ENCODE measurements around the gene KPNA5. TPM values are rescaled to one million over a fixed set of nuclear protein-coding genes. Genes with fewer than 3 reads are reported as not detected.

The KPNA5 gene
- 7.8 TPM for total RNA-seq
- long read RNA-seq, full-length matches to known transcripts: 7 of 9 reads
- long read RNA-seq, partial matches to known transcripts: 0 of 9 reads
- long read RNA-seq, other reads (novel, unspliced or antisense): 2 of 9 reads

DNA sequence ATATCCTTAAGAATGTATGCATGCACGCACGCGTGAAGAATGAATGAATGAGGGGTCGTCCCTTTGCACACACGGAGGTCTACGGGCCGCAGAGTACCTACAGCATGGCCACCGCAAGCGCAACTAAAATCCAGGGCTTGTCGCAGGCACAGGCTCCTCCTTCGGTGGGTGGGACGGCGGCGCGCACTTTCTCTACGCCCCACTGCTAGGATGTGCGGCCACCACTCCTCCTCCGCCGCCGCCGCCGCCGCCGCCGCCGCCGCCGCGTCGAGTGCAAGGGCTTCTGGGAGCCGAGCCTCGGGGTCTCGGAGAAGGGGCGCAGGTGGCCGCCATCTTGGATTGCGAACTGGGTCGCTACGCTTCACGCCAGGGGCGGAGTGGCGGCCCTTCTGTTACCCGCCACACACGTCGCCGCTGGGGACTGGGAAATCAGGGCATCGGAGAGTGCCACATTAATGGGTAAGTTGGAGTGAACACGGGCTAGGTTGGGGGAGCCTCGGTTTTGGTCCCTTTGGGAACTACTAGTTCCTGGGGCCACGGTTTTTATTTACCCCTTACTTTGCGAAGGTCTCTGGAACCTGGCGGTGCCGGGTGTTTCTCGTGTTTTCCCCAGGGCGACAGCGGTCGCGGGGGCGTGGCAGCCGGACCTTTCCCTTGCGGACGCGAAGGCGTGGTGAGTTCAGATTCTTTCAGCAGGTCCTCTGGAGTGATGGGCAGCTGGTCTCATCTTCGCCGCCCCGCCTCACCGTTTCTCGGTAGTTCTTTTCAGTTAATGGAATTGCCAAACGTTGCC is at the start of gene KPNA5:
TSS of gene KPNA5 (plus strand) at position 332 of the 793 bp plus-strand sequence. CDS start at position 456, 124 bp downstream.
- no peaks in the 10 kb centered on the region for H3K27me3 ChIP-seq (ENCODE audit: low read depth)
- intact Hi-C loops (cut with micrococcal nuclease): no loop called here
- DNase-seq: peak; percentile 92
- peak within 1 kb of the TSS; percentile 96 for H3K27ac ChIP-seq (replicated peaks)
- peak within 1 kb of the TSS; percentile 93 for H3K4me3 ChIP-seq
- TF ChIP-seq CTCF (IDR thresholded peaks at IDR 0.05; ENCODE audit: borderline replicate concordance): no peak
- no peaks in the 10 kb centered on the region for H3K9me3 ChIP-seq (replicated peaks)
- H3K36me3 ChIP-seq: peaks cover 6% of the 10 kb centered on the region
- peaks cover 29% of the 10 kb centered on the region for H3K4me1 ChIP-seq

DNA sequence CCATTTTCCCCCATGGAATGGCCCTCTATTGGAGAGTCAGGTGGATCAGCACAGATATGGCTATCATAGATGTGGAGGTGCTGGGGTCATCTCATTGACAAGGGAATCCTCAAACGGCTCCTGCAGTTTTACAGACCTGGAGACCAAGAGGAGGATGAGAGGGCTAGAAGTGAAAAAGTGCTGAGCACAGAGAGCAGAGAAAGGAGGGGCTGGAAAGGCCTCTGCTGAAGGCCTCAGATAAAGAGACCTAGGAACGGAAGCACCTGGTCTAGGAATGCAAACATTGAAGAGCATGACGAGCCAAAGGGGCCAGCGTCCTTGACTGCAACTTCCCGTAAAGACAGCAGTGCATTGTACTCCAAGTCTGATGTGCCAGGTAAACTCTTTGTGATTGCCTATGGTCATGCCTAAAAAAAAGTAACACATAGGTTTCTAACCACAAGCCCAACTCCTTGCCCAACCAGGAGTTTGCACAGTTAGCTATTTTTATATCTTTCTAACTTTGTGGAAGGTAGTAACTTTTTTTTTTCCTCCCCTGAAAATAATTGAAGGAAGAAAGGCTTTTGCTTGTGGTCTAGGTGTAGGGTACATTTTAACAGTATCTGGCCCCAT is 49.5 kb upstream of the KPNA5 start:
- Histone ChIP-seq H3K36me3 (peaks cover 6% of the 10 kb centered on the region), H3K4me3 (no peak overlapping the region), H3K27ac (replicated peaks) (no peak overlapping the region), H3K4me1 (peaks cover 5% of the 10 kb centered on the region), H3K9me3 (replicated peaks) (no peaks in the 10 kb centered on the region), H3K27me3 (ENCODE audit: low read depth) (no peaks in the 10 kb centered on the region)
- DNase-seq: no peak
- TF ChIP-seq CTCF (IDR thresholded peaks at IDR 0.05; ENCODE audit: borderline replicate concordance): no peak
- intact Hi-C loops (cut with micrococcal nuclease): no loop called here

DNA sequence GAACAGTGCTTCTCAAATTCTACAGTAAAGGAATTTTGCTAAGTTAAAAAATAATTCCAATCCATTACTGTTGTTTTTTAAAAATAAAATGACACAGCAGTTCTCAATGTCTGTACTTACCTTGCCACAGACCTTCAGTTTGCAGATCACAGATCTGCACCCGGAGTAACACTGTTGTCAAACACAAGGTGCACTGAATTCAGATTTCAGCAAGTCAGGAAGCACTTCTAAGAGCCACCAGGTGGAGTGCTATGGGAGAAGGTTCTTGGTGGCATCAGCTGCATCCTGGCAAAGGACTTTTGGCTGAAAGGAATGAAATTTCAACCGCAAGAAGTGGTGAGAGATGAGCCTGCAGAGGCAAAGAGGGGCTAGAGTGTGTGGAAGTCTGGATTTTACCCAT is 47.3 kb upstream of the KPNA5 start:
- H3K4me3 ChIP-seq: no peak overlapping the region
- no peak for DNase-seq
- intact Hi-C loops (cut with micrococcal nuclease): no loop called here
- H3K27me3 ChIP-seq (ENCODE audit: low read depth): no peaks in the 10 kb centered on the region
- H3K4me1 ChIP-seq: peaks cover 5% of the 10 kb centered on the region
- H3K27ac ChIP-seq (replicated peaks): no peak overlapping the region
- TF ChIP-seq CTCF (IDR thresholded peaks at IDR 0.05; ENCODE audit: borderline replicate concordance): no peak
- peaks cover 9% of the 10 kb centered on the region for H3K36me3 ChIP-seq
- H3K9me3 ChIP-seq (replicated peaks): no peaks in the 10 kb centered on the region

DNA sequence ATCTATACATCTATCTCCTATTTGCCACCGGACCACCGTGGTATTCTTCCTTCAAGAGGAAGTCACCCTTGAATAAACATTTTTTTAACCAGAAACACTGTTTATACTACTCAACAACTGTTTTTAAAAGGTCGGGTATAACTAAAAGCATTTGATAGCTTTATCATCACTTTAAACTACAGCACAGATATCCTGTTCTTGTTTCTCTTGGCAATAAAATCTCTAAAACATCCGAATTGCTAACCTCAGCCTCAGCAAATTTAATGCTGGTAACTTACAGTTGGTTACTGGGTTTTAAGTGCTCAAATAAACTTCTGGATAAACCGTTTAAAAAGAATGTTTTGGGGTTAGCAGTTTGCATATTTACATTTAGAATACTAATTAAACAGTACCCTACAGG is 32.9 kb upstream of the KPNA5 start:
- no peaks in the 10 kb centered on the region for H3K9me3 ChIP-seq (replicated peaks)
- no peak for TF ChIP-seq CTCF (IDR thresholded peaks at IDR 0.05; ENCODE audit: borderline replicate concordance)
- intact Hi-C loops (cut with micrococcal nuclease): no loop called here
- no peak overlapping the region for H3K4me3 ChIP-seq
- H3K4me1 ChIP-seq: no peaks in the 10 kb centered on the region
- H3K27me3 ChIP-seq (ENCODE audit: low read depth): no peaks in the 10 kb centered on the region
- DNase-seq: no peak
- peaks cover 16% of the 10 kb centered on the region for H3K36me3 ChIP-seq
- H3K27ac ChIP-seq (replicated peaks): no peak overlapping the region

- Histone ChIP-seq H3K4me3 (no peak overlapping the region), H3K27me3 (ENCODE audit: low read depth) (no peaks in the 10 kb centered on the region), H3K27ac (replicated peaks) (no peak overlapping the region), H3K9me3 (replicated peaks) (no peaks in the 10 kb centered on the region), H3K4me1 (no peaks in the 10 kb centered on the region), H3K36me3 (peaks cover 16% of the 10 kb centered on the region)
- TF ChIP-seq CTCF (IDR thresholded peaks at IDR 0.05; ENCODE audit: borderline replicate concordance): no peak
- intact Hi-C loops (cut with micrococcal nuclease): no loop called here
- no peak for DNase-seq
Measured at GRCh38 chr6:116649129-116649528, 31.9 kb upstream of the KPNA5 start.
